ENCODE data around the gene ERGIC1. TPM values are rescaled to one million over a fixed set of nuclear protein-coding genes. Genes with fewer than 3 reads are reported as not detected.
A peak's percentile ranks its signal among the peaks of the same experiment; 100 is the strongest.
"Not testable (repeated sequence)": the region's sequence is repeated elsewhere in the genome, so short reads cannot be mapped to it uniquely, and the experiment has no call there.

Gene ERGIC1, protein sequence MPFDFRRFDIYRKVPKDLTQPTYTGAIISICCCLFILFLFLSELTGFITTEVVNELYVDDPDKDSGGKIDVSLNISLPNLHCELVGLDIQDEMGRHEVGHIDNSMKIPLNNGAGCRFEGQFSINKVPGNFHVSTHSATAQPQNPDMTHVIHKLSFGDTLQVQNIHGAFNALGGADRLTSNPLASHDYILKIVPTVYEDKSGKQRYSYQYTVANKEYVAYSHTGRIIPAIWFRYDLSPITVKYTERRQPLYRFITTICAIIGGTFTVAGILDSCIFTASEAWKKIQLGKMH
- 51.0 and 81.3 TPM in 2 replicates for total RNA-seq

GRCh38 chr5:172833686-172834414, at the start of gene ERGIC1:
TSS of gene ERGIC1 (plus strand) at chr5:172834251. CDS start at chr5:172834414, 163 bp downstream.
- DNase-seq (ENCODE audit: low read depth in 2 of 2), result peak; percentile 88 to 90

GRCh38 chr5:172785429-172786088, 48.5 kb upstream of the ERGIC1 start:
- no peak for DNase-seq (ENCODE audit: low read depth in 2 of 2)

DNA sequence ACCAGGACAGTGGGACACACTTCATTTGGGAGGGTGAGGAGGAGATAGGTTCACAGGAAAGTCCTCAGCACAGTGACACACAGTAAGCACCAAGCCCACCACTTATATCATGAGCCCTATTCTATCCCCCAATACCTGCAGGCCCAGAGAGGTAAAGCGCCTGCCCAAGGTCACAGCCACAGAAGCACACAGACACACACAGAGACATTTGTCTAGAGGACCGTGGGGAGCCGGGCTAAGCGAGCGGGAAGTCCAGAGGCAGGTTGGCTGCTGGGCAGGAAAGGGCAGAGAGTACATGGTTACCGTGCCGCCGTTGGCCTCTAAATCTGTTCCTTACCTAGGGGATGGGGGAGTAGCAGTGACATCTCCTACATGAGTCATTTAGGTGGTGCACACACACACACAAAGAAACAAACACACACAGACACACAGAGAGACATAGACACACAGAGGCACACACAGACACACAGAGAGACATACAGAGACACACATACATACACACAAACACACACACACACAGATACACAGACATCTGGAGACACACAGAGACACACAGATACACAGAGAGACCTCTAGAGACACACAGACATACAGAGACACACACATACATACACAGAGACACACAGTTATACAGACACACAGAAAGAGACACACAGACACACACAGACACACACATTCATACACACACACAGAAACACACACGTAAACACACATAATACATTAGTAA, 47.2 kb upstream of the ERGIC1 start:
- no peak for DNase-seq (ENCODE audit: low read depth in 2 of 2)

DNA sequence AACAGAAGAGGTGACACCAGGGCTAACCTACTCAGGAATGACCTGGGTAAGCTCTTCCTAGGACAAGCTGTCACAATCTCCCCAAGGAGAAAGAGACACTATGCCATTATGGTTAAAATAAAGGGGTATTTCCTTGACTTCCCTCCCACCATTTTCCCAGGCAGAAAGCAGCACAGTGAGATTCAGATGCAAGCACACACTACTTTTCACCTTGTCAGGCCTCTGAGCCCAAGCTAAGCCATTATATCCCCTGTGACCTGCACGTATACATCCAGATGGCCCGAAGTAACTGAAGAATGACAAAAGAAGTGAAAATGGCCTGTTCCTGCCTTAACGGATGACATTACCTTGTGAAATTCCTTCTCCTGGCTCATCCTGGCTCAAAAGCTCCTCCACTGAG, 46.5 kb upstream of the ERGIC1 start:
- not testable (repeated sequence) for DNase-seq (ENCODE audit: low read depth in 2 of 2)

GRCh38 chr5:172788771-172789686, 45.0 kb upstream of the ERGIC1 start:
- peak in 1 of 2 donors; percentile 59 for DNase-seq (ENCODE audit: low read depth in 2 of 2)

GRCh38 chr5:172789687-172790495, 44.2 kb upstream of the ERGIC1 start:
- DNase-seq (ENCODE audit: low read depth in 2 of 2), result no peak

DNA sequence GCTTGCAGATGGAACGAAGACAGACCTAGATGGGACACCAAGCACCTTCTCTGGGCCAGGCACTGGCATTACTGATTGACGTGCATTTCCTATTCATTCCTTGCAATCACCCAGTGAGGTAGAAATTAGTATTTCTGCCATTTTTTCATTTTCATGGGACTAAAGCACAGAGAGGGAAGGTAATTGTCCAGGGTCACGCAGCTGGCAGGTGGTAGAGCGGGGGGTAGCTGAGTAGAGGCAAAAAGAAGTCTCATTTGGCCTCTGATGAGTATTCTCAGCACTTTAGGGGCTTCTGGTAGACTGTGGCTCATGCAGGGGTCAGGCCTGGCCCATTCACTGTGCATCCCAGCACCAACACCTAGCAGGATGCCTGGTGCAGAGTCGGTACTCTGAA, 43.6 kb upstream of the ERGIC1 start:
- DNase-seq (ENCODE audit: low read depth in 2 of 2), result no peak

- no peak for DNase-seq (ENCODE audit: low read depth in 2 of 2)
Observed at GRCh38 chr5:172791286-172791685, 42.8 kb upstream of the ERGIC1 start.

GRCh38 chr5:172791726-172792445, 42.2 kb upstream of the ERGIC1 start:
- no peak for DNase-seq (ENCODE audit: low read depth in 2 of 2)

DNA sequence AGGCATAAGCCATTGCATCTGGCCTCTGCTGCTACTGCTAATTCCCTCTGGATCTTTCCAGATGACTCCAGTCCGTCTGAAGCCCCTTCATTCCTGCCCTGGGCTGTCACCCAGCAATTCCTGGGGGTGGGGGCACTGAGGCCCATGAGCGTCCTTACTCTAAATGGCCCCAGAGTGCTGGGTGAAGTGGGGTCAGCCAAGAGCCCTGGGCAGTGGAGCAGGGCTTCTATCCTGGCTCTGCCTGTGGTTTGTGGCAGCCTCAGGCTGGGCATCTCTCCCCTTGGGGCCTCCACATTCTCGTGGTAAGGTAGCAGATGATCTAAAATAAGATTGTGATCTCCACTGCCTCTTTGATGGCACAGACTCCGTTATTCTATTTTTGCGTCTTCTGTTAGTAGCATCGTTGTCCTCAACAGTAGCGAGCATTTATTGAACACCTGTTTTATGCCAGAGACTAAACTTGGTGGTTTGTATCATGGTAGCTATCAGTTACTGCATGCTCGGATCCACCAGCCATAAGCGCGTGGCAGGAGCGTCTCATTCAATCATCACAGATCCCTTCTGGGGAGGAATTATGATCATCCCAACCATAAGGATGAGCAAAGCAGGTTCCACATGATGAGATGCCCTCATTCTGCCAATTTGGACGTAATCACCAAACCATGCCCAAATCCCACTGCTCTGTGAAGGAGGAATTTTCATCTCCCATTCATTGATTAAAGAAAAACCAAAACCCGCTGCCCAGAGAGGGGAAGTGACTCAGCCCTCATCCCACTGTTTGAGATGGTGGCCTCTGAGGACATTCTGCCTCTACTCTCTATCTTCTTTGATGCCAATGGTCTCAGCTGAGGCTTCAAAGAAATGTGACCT, 41.1 kb upstream of the ERGIC1 start:
- DNase-seq (ENCODE audit: low read depth in 2 of 2), result no peak

GRCh38 chr5:172793577-172794488, 40.2 kb upstream of the ERGIC1 start:
- peak in 1 of 2 donors; percentile 65 for DNase-seq (ENCODE audit: low read depth in 2 of 2)

DNA sequence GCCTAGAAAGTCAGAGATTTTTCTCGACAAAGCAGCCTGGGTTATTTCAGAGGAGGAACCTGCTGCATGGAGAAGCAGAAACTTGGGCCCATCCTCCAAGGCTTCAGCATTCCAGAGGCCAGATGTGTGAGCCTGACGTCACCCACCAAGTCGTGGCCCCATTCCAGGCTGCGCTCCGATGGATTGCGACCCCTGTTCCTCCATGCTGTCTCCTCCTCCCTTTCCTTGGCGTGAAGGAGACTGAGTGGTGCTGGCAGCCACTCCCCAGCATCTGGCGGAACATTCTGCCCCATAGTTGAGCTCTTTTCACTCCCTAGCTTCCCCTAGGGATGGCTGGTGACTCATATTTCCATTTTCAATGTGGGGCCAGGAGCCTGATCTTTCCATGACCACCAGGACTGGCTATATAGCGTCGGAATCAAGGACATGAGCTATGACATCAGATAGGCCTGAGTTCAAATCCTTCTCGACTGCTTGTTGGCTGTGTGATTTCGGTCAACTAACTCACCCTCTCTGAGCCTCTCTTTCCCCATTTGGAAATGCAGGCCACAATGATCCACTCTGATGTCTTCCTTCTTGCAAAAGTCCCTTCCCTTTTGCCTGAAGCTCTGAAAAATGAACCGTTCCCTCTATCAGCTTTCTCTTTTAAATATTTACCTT, 38.6 kb upstream of the ERGIC1 start:
- DNase-seq (ENCODE audit: low read depth in 2 of 2), result peak; percentile 96

DNA sequence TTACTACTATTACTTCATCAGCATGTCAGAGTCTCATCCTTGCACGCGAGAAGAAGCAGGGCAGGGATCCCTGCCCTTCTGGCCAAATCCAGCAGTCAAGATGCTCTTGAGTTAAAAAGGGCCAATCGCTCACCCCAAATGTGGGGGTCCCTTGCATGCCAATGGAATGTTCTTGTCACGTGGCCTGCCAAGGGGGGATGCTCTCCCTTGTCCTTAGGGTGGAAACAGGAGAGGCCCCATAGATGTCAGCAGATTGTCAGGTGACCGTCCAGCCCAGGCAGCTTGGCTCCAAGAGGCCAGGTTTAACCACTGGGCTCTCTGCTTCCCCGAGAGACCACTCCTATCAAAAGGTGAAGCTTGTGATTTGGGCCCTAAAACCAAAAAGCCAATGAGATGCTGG, 37.7 kb upstream of the ERGIC1 start:
- DNase-seq (ENCODE audit: low read depth in 2 of 2), result no peak

DNA sequence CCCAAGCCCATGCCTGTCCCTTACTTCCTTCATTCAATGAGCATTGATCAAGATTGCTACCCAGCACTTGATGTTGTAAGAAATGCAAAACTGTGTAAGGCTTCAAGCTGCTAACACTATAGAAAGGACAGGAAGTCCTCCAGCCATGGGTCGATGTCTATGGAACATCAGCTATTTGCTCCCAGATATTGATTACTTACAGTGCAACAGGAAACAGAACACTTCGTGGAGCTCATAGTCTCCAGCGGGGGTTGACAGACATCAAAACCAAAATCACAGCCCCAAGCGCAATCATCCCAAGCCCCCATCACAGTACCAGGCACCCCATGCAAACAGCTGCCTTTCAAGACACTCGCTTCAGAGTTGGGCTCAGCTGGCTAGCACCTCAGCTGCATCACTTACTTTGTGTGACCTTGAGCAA, 36.3 kb upstream of the ERGIC1 start:
- DNase-seq (ENCODE audit: low read depth in 2 of 2), result no peak

GRCh38 chr5:172798422-172799215, 35.4 kb upstream of the ERGIC1 start:
- peak in 1 of 2 donors; percentile 78 for DNase-seq (ENCODE audit: low read depth in 2 of 2)

DNA sequence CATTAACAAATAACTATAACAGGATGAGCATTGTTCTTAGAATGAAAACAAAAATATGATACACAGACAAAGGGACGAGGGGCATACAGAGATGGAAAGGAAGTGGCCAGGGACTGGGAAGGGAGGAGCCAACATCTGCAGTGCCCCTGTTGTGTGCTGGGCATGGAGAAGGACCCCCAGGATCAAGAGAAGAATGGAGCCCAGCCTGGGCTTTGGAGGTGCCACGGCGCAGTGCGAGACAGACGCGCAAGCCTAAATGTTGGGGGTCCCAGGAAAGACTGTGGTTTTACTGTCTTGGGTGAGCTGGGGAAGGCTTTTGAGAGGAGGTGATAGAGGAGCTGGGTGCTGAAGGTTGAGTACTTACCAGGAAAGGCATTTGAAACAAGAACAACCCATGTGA, 34.6 kb upstream of the ERGIC1 start:
- DNase-seq (ENCODE audit: low read depth in 2 of 2), result no peak

All from lung microvascular endothelial cell (primary cell).